Liver (tissue), 9 donors: Measurements from ENCODE around the gene GGNBP2. TPM values are rescaled to one million over a fixed set of nuclear protein-coding genes. Genes with fewer than 3 reads are reported as not detected.

Experiments used
- DNase-seq: peaks from one replicate; pipeline ENCODE4 v3.0.0-alpha.2; 2017; ENCODE audit warnings: low spot score
- H3K27ac ChIP-seq, 2 donors: one replicate each; pipeline ENCODE4 v1.7.0; 2013; ENCODE audit warnings: inconsistent platforms in 2 of 2, low read length in 2 of 2, control low read depth in 1 of 2, low read depth in 1 of 2, mild to moderate bottlenecking in 1 of 2
- H3K27me3 ChIP-seq, 4 donors: one replicate each; pipeline versions ENCODE4 v1.6.1 to v1.7.0; 2013; ENCODE audit warnings: low read length in 3 of 4, inconsistent platforms in 1 of 4, mild to moderate bottlenecking in 1 of 4, moderate library complexity in 1 of 4; ENCODE audit not compliant: control insufficient read depth in 4 of 4, insufficient read depth in 4 of 4
- H3K36me3 ChIP-seq, 4 donors: one replicate each; pipeline versions ENCODE4 v1.6.1 to v1.7.0; 2013; ENCODE audit warnings: low read length in 3 of 4, mild to moderate bottlenecking in 3 of 4, low read depth in 1 of 4, moderate library complexity in 1 of 4; ENCODE audit not compliant: control insufficient read depth in 4 of 4, insufficient read depth in 3 of 4
- H3K4me1 ChIP-seq, 4 donors: one replicate each; pipeline versions ENCODE4 v1.6.1 to v1.7.0; 2013; ENCODE audit warnings: low read length in 3 of 4, mild to moderate bottlenecking in 3 of 4, moderate library complexity in 1 of 4; ENCODE audit not compliant: control insufficient read depth in 4 of 4, insufficient read depth in 4 of 4
- H3K4me3 ChIP-seq, 3 donors: one replicate each; pipeline versions ENCODE4 v1.6.1 to v1.7.0; 2013; ENCODE audit warnings: low read length in 3 of 3, control low read depth in 1 of 3, low read depth in 1 of 3, mild to moderate bottlenecking in 1 of 3
- H3K9ac ChIP-seq, 2 donors: one replicate each; pipeline ENCODE4 v1.7.0; 2013; ENCODE audit warnings: low read length in 2 of 2, mild to moderate bottlenecking in 2 of 2, moderate library complexity in 2 of 2, control low read depth in 1 of 2, low read depth in 1 of 2
- H3K9me3 ChIP-seq, 4 donors: one replicate each; pipeline versions ENCODE4 v1.6.1 to v1.7.0; 2013; ENCODE audit warnings: low read length in 3 of 4; ENCODE audit not compliant: control insufficient read depth in 4 of 4
- ATF3 ChIP-seq: IDR thresholded peaks from 2 replicates; pipeline ENCODE4 v1.6.1; 2016; ENCODE audit warnings: antibody characterized with exemption
- CTCF ChIP-seq: fragments of 150-350 bp; IDR thresholded peaks from 2 replicates; pipeline ENCODE4 v1.5.1; 2017; ENCODE audit warnings: improper control_type of control experiment, low read depth, low read length; ENCODE audit not compliant: missing input control
- EGR1 ChIP-seq, 2 donors: IDR thresholded peaks; 2 replicates each; pipeline ENCODE4 v1.6.1; 2016 to 2018; ENCODE audit warnings: antibody characterized with exemption in 2 of 2, low read depth in 2 of 2
- FOXA1 ChIP-seq: IDR thresholded peaks from 2 replicates; pipeline ENCODE4 v1.6.1; 2016; ENCODE audit warnings: antibody characterized with exemption
- FOXA2 ChIP-seq: IDR thresholded peaks from 2 replicates; pipeline ENCODE4 v1.6.1; 2016; ENCODE audit warnings: antibody characterized with exemption
- GABPA ChIP-seq, 2 donors: IDR thresholded peaks in 1 of 2; conservative IDR thresholded peaks in 1 of 2; 2 replicates each; pipeline ENCODE4 v1.6.1; 2016; ENCODE audit warnings: antibody characterized with exemption in 2 of 2, mild to moderate bottlenecking in 1 of 2, moderate library complexity in 1 of 2
- HNF4A ChIP-seq, 2 donors: conservative IDR thresholded peaks; 2 replicates each; pipeline ENCODE4 v1.6.1; 2016; ENCODE audit warnings: antibody characterized with exemption in 2 of 2, mild to moderate bottlenecking in 2 of 2
- HNF4G ChIP-seq: IDR thresholded peaks from 2 replicates; pipeline ENCODE4 v1.6.1; 2016; ENCODE audit warnings: antibody characterized with exemption
- JUND ChIP-seq, 2 donors: IDR thresholded peaks; 2 replicates each; pipeline ENCODE4 v1.6.1; 2016; ENCODE audit warnings: antibody characterized with exemption in 2 of 2
- MAX ChIP-seq: IDR thresholded peaks from 2 replicates; pipeline ENCODE4 v1.6.1; 2016; ENCODE audit warnings: antibody characterized with exemption
- NR2F2 ChIP-seq: IDR thresholded peaks from 2 replicates; pipeline ENCODE4 v1.6.1; 2016; ENCODE audit warnings: antibody characterized with exemption
- RAD21 ChIP-seq, 2 donors: IDR thresholded peaks; 2 replicates each; pipeline ENCODE4 v1.6.1; 2016; ENCODE audit warnings: antibody characterized with exemption in 2 of 2, mild to moderate bottlenecking in 2 of 2
- REST ChIP-seq: IDR thresholded peaks from 2 replicates; pipeline ENCODE4 v1.6.1; 2016; ENCODE audit warnings: antibody characterized with exemption, mild to moderate bottlenecking
- RXRA ChIP-seq, 2 donors: IDR thresholded peaks; 2 replicates each; pipeline ENCODE4 v1.6.1; 2017 to 2018; ENCODE audit warnings: antibody characterized with exemption in 2 of 2, mild to moderate bottlenecking in 1 of 2
- SP1 ChIP-seq: IDR thresholded peaks from 2 replicates; pipeline ENCODE4 v1.6.1; 2018; ENCODE audit warnings: antibody characterized with exemption, mild to moderate bottlenecking
- TAF1 ChIP-seq: conservative IDR thresholded peaks from 2 replicates; pipeline ENCODE4 v1.6.1; 2016; ENCODE audit warnings: antibody characterized with exemption, mild to moderate bottlenecking
- ZBTB33 ChIP-seq: IDR thresholded peaks from 2 replicates; pipeline ENCODE4 v1.6.1; 2016; ENCODE audit warnings: antibody characterized with exemption
- WGBS: extraction: QIAGEN DNeasy Blood & Tissue Kit; methylation state at CpG from one replicate; pipeline ENCODE4 v1.1.7; 2013; 5-methylcytosine and 5-hydroxymethylcytosine counted together
- polyA plus RNA-seq, 2 donors: library from polyadenylated mRNA; stranded (reverse) in 1 of 2; unstranded in 1 of 2; fragments of 200-250 nt in 1 of 2; fragments of >200 nt in 1 of 2; fragmentation: Nextera tagmentation in 1 of 2; extraction: Ambion mirVana in 1 of 2; gene quantifications; one replicate each; pipeline versions ENCODE4 v1.2.1 to v1.2.3, GENCODE V29; 2013 to 2015
- total RNA-seq, 2 donors: library from RNA; depleted of rRNA; stranded (reverse); fragments of >200 nt; gene quantifications; one replicate each; pipeline ENCODE4 v1.2.3, GENCODE V29; 2014
- donor health status: healthy.
- donor health status: healthy.
- donor health status: healthy.
- donor health status: healthy.
- donor health status: healthy.

The GGNBP2 gene
- total and polyA plus RNA-seq, 4 donors = 19.6 to 48.6 (median 34.3) TPM

GRCh38 chr17:36512641-36513040 lies 32.1 kb upstream of the GGNBP2 start:
- no peak for DNase-seq
- peaks cover 0 to 40% (median 10%) of the 10 kb centered on the region in 4 donors for H3K36me3 ChIP-seq
- no peaks in the 10 kb centered on the region for H3K9me3 ChIP-seq
- H3K27ac ChIP-seq = no peak overlapping the region
- H3K9ac ChIP-seq = no peak overlapping the region
- H3K4me1 ChIP-seq = no peaks in the 10 kb centered on the region
- TF ChIP-seq RAD21 (IDR thresholded peaks at IDR 0.05) (no peak), ATF3 (no peak), NR2F2 (no peak), JUND (IDR thresholded peaks at IDR 0.05) (no peak)
- no peaks in the 10 kb centered on the region for H3K27me3 ChIP-seq
- WGBS = 96% methylated on average over 5 of the region's 5 CpGs
- H3K4me3 ChIP-seq = no peak overlapping the region

- no peaks in the 10 kb centered on the region for H3K9me3 ChIP-seq
- H3K27me3 ChIP-seq = no peaks in the 10 kb centered on the region
- peaks cover 0 to 30% (median 8%) of the 10 kb centered on the region in 4 donors for H3K36me3 ChIP-seq
- H3K9ac ChIP-seq = no peak overlapping the region
- H3K4me1 ChIP-seq = no peaks in the 10 kb centered on the region
- DNase-seq = no peak
- no peak overlapping the region for H3K27ac ChIP-seq
- H3K4me3 ChIP-seq = no peak overlapping the region
- WGBS = 97% methylated on average over 3 of the region's 3 CpGs
- TF ChIP-seq EGR1 (IDR thresholded peaks at IDR 0.05; ENCODE audit: low read depth in 2 of 2) (no peak), TAF1 (no peak), MAX (no peak), SP1 (no peak), CTCF (no peak), REST (no peak), HNF4G (no peak), RXRA (IDR thresholded peaks at IDR 0.05) (no peak), FOXA2 (no peak), ATF3 (no peak), NR2F2 (no peak), RAD21 (IDR thresholded peaks at IDR 0.05) (no peak), ZBTB33 (no peak), HNF4A (conservative IDR thresholded peaks at IDR 0.05) (no peak), JUND (IDR thresholded peaks at IDR 0.05) (no peak), GABPA (IDR thresholded peaks at IDR 0.05 in 1 of 2, conservative IDR thresholded peaks at IDR 0.05 in 1 of 2) (no peak), FOXA1 (no peak)
Measured at GRCh38 chr17:36514856-36515255, 29.9 kb upstream of the GGNBP2 start.
